ENCODE results near the gene ESD.

- no peak for TF ChIP-seq CTCF (IDR thresholded peaks at IDR 0.05)
- TF ChIP-seq POLR2A (IDR thresholded peaks at IDR 0.05), result no peak
Measured at GRCh38 chr13:46743191-46743590, 53.8 kb downstream of the ESD start.

Measured in adrenal gland (tissue), 5 donors.